GM12875 (cell line): ENCODE results near the gene FADS6.

Experiments used
- H3K4me3 ChIP-seq: one replicate; pipeline ENCODE4 v1.5.1; 2011; ENCODE audit warnings: low read depth, low read length, control low read depth
- TF ChIP-seq, protein P1 (sequence below): IDR thresholded peaks from 2 replicates; pipeline ENCODE4 v1.5.1; 2011; ENCODE audit warnings: low read depth, mild to moderate bottlenecking, control low read depth, inconsistent platforms, low read length, moderate library complexity, borderline replicate concordance; ENCODE audit not compliant: insufficient read depth

FADS6 gene

GRCh38 chr17:74892974-74893911, at the start of gene FADS6:
TSS of gene FADS6 (minus strand) at chr17:74893633. CDS start at chr17:74893595, 38 bp downstream.
- TF ChIP-seq, protein P1, sequence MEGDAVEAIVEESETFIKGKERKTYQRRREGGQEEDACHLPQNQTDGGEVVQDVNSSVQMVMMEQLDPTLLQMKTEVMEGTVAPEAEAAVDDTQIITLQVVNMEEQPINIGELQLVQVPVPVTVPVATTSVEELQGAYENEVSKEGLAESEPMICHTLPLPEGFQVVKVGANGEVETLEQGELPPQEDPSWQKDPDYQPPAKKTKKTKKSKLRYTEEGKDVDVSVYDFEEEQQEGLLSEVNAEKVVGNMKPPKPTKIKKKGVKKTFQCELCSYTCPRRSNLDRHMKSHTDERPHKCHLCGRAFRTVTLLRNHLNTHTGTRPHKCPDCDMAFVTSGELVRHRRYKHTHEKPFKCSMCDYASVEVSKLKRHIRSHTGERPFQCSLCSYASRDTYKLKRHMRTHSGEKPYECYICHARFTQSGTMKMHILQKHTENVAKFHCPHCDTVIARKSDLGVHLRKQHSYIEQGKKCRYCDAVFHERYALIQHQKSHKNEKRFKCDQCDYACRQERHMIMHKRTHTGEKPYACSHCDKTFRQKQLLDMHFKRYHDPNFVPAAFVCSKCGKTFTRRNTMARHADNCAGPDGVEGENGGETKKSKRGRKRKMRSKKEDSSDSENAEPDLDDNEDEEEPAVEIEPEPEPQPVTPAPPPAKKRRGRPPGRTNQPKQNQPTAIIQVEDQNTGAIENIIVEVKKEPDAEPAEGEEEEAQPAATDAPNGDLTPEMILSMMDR, result no peak
- H3K4me3 ChIP-seq, result no peak within 1 kb of the TSS

GRCh38 chr17:74941128-74941725, 47.8 kb upstream of the FADS6 start:
- no peak overlapping the region for H3K4me3 ChIP-seq
- TF ChIP-seq, protein P1, result no peak

DNA sequence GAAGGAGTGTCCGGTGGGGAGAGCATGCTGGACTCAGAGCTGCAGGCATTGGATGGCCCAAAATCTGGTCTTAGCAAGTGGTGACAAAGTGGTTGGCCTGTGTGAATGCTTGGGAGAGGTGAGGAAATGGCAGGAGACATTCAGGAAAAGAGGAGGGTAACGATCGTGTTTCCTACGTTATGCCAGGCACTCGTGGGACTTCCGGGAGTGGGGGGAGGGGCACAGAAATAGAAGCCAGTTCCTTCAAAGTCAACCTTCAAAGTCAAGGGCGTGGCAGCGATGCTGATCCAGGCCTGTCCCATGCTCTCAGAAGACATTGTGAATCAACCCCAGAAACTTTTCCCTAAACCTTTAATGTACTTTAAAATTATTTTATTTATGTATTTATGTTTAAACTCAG, 46.1 kb upstream of the FADS6 start:
- TF ChIP-seq, protein P1, result no peak
- no peak overlapping the region for H3K4me3 ChIP-seq

GRCh38 chr17:74938194-74938950, 44.9 kb upstream of the FADS6 start:
- TF ChIP-seq, protein P1, result no peak
- H3K4me3 ChIP-seq, result no peak overlapping the region

DNA sequence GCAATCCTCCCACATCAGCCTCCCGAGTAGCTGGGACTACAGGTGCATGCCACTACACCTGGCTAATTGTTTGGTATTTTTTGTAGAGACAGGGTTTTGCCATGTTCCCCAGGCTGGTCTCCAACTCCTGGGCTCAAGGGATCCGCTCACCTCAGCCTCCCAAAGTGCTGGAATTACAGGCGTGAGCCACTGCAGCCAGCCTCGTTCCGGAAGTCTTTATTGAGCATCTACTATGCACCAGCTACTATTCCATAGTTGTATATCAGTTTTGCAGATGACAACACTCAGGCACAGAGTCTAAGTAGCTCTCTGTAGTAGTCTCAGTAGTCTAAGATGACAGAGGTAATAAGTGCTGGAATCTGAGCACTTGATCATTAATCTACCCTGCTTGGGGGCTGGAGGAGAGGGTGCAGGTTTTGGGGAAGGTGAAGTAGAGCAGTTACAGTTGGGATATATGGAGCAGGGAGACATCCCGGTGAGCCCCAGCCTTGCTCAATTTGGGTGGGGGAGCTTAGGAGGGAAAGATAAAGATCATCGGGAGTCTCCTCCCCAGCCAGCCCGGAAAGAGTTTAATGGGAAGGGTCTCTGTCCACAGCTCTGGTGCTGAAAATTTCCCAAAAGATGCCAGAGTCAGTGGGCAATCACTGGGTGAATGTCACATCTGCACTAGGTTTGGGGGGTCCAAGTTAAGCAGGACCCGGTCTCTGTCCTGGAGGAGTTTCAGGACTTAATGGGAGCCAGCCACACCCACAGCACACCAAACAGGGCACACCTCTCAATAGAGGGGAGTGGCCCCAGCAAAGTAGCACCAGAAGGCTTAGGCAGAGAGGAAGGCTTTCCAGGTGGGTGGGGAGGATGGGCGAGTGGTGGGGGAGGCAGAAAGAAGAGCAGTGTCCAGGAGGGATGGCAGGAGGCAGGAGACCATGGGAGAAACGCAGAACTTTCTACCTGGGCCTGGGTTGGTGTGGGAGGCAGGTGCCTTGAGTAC, 43.9 kb upstream of the FADS6 start:
- TF ChIP-seq, protein P1, result no peak
- no peak overlapping the region for H3K4me3 ChIP-seq

GRCh38 chr17:74936470-74936799, 43.0 kb upstream of the FADS6 start:
- no peak overlapping the region for H3K4me3 ChIP-seq
- TF ChIP-seq, protein P1, result no peak
